BLaER1 treated with 17β-estradiol and CSF1 and Interleukin-3, amounts not matched to agents 10 nM and 100 nM (cell line): Measurements from ENCODE around the gene NUAK1.
A peak's percentile ranks its signal among the peaks of the same experiment; 100 is the strongest.

Experiments
- H3K27ac ChIP-seq, 11 experiments: shearing (Covaris generic); formaldehyde crosslinking; 2 replicates each; pipeline ENCODE4 v1.8.1; 2022
- H3K27me3 ChIP-seq, 11 experiments: shearing (Covaris generic); formaldehyde crosslinking; 2 replicates each; pipeline ENCODE4 v1.8.1; 2022
- H3K36me3 ChIP-seq, 11 experiments: shearing (Covaris generic); formaldehyde crosslinking; 2 replicates each; pipeline ENCODE4 v1.8.1; 2022
- H3K4me1 ChIP-seq, 10 experiments: shearing (Covaris generic); formaldehyde crosslinking; 2 replicates each; pipeline ENCODE4 v1.8.1; 2022
- H3K4me2 ChIP-seq, 11 experiments: shearing (Covaris generic); formaldehyde crosslinking; 2 replicates each; pipeline ENCODE4 v1.8.1; 2022
- H3K4me3 ChIP-seq, 10 experiments: shearing (Covaris generic); formaldehyde crosslinking; 2 replicates each; pipeline ENCODE4 v1.8.1; 2022
- H3K9ac ChIP-seq, 11 experiments: shearing (Covaris generic); formaldehyde crosslinking; 2 replicates each; pipeline ENCODE4 v1.8.1; 2022
- H3K9me3 ChIP-seq, 11 experiments: shearing (Covaris generic); formaldehyde crosslinking; replicated peaks in 1 of 11; 2 replicates each; pipeline ENCODE4 v1.8.1; 2022
- H4K20me1 ChIP-seq, 11 experiments: shearing (Covaris generic); formaldehyde crosslinking; 2 replicates each; pipeline ENCODE4 v1.8.1; 2022
- Cebpa-rat ChIP-seq, 11 experiments: shearing (Covaris generic); IDR thresholded peaks; 2 replicates each; pipeline ENCODE4 v1.8.1; 2022

NUAK1 gene

DNA sequence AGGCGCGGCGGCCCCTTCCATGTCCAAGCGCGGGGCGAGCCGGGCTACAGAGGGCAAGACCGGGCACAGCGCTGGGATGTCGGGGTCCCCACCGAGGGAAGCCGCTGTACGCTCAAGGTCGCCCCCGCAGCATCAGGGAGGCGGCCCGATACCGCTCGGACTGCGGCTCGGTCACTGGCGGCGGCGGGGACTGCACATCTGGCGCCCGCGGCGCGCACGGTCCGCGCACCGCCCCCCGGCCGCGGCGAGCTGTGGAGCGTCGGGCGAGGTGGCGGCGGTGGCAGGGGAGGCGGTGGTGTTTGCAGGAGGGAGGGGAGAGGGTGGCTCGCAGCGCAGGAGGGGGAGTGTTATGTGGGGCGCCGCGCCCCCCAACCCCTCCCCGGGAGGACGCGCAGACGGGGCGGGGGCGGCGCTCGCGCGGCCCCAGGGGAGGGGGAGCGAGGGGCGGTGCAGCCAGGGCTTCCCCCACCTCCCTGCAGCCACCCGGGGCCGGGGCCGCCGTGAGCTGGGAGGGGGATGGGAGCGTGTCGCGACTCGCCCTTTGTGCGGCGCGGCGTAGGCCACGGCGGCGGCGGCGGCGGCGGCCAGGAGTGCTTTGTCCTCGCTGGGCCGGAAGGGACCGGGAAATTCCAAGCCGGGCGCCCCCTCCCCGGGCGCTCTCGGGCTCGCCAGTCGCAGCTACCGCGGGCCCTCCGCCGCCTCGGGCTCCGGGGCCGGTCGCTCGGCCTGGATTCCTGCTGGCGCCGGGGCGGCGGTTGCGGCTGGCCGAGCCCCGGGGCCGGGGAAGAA, at the start of gene NUAK1:
NUAK1 (minus strand) TSS at position 322 of the 789 bp plus-strand sequence; CDS start at position 21, 301 bp downstream.
- TF ChIP-seq Cebpa-rat (IDR thresholded peaks at IDR 0.05): no peak
- Histone ChIP-seq H3K9me3 (no peaks in the 10 kb centered on the region), H3K4me2 (peak within 1 kb of the TSS; percentile 85 to 98 (median 97)), H4K20me1 (peaks cover 0 to 11% (median 0%) of the 10 kb centered on the region in 11 experiments; a peak in 2 of 22 replicates), H3K4me3 (peak within 1 kb of the TSS; percentile 68 to 85 (median 77)), H3K4me1 (peaks cover 31 to 65% (median 42%) of the 10 kb centered on the region in 10 experiments), H3K27me3 (peaks cover 18 to 52% (median 30%) of the 10 kb centered on the region in 11 experiments), H3K9ac (peak within 1 kb of the TSS; percentile 87 to 97 (median 94)), H3K36me3 (no peaks in the 10 kb centered on the region), H3K27ac (peak within 1 kb of the TSS; percentile 86 to 98 (median 94))

DNA sequence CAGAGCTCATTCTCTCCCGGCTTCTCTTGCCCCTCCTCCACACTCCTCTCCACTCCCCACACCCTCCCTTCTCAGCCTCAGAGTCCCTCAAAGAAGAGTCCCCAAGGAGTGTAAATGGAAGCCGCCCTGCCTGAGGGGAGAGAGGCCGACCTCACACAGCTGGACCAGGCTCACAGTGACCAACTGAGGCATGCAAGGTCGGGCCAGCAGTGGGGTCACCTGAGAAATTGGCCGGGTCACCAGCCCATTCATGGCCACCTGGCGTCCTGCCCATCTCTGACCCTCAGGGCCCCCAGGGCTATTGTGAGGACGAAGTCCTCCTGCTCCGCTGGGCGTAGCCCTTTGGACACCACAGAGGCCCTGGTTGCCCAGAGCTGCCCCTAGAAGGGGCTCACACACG, 49.5 kb upstream of the NUAK1 start:
- H3K4me3 ChIP-seq: no peak overlapping the region
- no peaks in the 10 kb centered on the region for H3K9me3 ChIP-seq
- H3K27ac ChIP-seq: no peak overlapping the region
- TF ChIP-seq Cebpa-rat (IDR thresholded peaks at IDR 0.05): no peak
- H3K9ac ChIP-seq: no peak overlapping the region
- no peak overlapping the region for H3K4me2 ChIP-seq
- no peaks in the 10 kb centered on the region for H3K36me3 ChIP-seq
- H4K20me1 ChIP-seq: no peaks in the 10 kb centered on the region
- no peaks in the 10 kb centered on the region for H3K27me3 ChIP-seq
- H3K4me1 ChIP-seq: peaks cover 0 to under 1% (median 0%) of the 10 kb centered on the region in 10 experiments; a peak in 1 of 20 replicates

DNA sequence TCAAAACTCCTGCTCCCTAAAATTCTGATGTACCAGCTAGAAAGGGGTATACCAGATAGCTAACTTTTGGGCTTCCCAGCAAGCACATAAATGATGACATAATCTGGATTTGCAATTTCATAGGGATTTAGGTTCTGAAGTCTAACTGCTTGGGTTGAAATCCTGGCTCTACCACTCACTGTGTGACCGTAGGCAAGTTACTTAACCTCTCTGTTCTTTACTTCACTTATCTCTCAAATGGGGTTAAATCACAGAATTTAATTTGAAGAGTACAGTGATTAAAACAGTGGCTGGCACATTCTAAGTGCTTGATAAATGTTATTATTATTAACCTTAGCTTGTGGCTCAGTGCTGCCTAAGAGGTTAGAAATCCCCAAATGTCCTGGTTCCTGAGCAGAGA, 49.1 kb upstream of the NUAK1 start:
- no peak for TF ChIP-seq Cebpa-rat (IDR thresholded peaks at IDR 0.05)
- H3K4me1 ChIP-seq: no peaks in the 10 kb centered on the region
- H3K36me3 ChIP-seq: no peaks in the 10 kb centered on the region
- no peaks in the 10 kb centered on the region for H3K9me3 ChIP-seq
- H3K27me3 ChIP-seq: no peaks in the 10 kb centered on the region
- no peak overlapping the region for H3K4me3 ChIP-seq
- H3K27ac ChIP-seq: no peak overlapping the region
- H4K20me1 ChIP-seq: no peaks in the 10 kb centered on the region
- no peak overlapping the region for H3K4me2 ChIP-seq
- no peak overlapping the region for H3K9ac ChIP-seq

DNA sequence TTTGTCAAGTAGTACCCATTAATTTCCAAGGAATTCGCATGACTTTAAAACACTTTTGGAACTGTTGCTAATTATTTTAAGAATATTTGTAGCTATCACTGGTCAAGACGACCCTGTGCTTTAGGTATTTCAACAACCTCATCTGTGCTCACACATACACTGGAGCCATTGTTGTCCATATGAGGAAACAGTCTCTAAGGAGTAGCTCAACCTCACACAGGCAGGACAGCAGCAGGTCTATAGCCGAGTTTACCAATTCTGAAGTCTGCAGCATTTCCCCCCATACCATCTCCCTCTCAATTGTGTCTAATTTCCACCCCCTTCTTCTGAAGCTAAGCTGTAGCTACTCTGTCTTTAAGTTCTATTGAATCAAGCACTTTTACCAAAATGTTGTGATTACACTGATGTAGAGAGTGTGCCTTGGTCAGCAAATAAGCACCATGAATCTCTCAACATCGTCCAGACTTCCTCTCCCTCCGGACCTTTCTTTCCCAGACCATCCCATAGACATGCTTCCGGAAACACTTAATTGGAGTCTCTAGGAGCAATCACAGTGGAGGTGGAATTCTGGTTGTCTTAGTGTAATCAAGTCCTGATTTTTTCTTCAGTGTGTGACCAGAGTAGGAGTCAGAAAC, 48.5 kb upstream of the NUAK1 start:
- H3K4me1 ChIP-seq: no peaks in the 10 kb centered on the region
- H3K27me3 ChIP-seq: no peaks in the 10 kb centered on the region
- no peak overlapping the region for H3K9ac ChIP-seq
- H3K4me3 ChIP-seq: no peak overlapping the region
- no peaks in the 10 kb centered on the region for H4K20me1 ChIP-seq
- TF ChIP-seq Cebpa-rat (IDR thresholded peaks at IDR 0.05): no peak
- H3K4me2 ChIP-seq: no peak overlapping the region
- H3K27ac ChIP-seq: no peak overlapping the region
- no peaks in the 10 kb centered on the region for H3K36me3 ChIP-seq
- H3K9me3 ChIP-seq: no peaks in the 10 kb centered on the region

DNA sequence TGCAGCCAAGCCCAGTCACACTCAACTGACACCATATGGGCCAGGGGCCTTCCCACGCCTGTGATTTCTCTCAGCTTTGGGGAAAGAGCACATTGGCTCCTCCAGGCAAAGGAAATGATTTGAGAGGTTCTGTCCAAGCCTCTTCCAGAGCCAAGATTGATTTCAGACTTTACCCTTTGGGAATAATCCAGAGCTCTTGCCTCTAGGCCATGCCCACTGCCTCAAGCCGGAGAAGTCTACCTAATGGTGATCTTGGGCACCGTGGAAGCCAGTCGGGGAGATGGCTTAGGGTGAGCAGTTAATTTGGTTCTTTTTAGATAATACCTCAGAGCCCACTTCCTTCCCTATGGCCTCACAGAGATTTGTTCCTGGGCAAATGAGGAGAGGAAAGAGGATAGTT, 45.0 kb upstream of the NUAK1 start:
- H3K4me1 ChIP-seq: no peaks in the 10 kb centered on the region
- no peaks in the 10 kb centered on the region for H3K9me3 ChIP-seq
- H3K4me3 ChIP-seq: no peak overlapping the region
- no peak overlapping the region for H3K27ac ChIP-seq
- H3K9ac ChIP-seq: no peak overlapping the region
- no peak for TF ChIP-seq Cebpa-rat (IDR thresholded peaks at IDR 0.05)
- no peaks in the 10 kb centered on the region for H3K27me3 ChIP-seq
- no peaks in the 10 kb centered on the region for H3K36me3 ChIP-seq
- no peaks in the 10 kb centered on the region for H4K20me1 ChIP-seq
- H3K4me2 ChIP-seq: no peak overlapping the region

DNA sequence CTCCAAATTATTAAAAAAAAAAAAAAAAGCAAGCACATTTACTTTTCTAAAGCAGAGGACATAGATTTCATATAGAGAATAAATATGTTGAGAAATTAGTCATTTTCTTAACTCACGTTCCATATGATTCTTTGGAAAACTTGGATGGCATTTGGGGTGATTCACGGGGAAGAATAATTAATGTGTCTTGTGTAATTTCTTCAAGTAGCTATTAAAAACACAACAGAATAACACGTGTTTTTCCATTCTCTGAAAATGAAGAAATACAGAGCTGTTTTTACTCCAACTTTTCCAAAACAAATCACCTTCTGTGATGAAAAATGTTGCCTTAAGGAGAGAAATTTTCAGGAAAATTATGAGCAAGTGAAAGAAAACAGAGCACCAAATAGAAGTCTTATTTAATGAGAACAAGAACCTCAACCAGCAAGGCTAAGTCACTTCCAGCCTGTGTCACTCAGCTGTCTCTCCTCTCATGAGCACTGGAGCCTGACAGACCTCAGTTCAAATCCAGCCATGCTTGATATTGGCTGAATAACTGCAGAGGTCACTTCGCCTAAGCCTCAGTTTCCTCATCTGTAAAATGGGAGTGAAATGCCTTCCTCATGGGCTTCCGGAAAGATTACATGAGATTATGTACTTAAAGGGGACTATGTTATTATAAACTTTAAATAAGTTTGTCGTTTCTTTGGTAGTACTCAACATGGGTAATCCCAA, 42.8 kb upstream of the NUAK1 start:
- H3K36me3 ChIP-seq: no peaks in the 10 kb centered on the region
- H3K27ac ChIP-seq: no peak overlapping the region
- no peak overlapping the region for H3K4me2 ChIP-seq
- H3K4me3 ChIP-seq: no peak overlapping the region
- H3K9me3 ChIP-seq: no peaks in the 10 kb centered on the region
- H4K20me1 ChIP-seq: no peaks in the 10 kb centered on the region
- TF ChIP-seq Cebpa-rat (IDR thresholded peaks at IDR 0.05): no peak
- H3K27me3 ChIP-seq: no peaks in the 10 kb centered on the region
- H3K9ac ChIP-seq: no peak overlapping the region
- H3K4me1 ChIP-seq: no peaks in the 10 kb centered on the region

DNA sequence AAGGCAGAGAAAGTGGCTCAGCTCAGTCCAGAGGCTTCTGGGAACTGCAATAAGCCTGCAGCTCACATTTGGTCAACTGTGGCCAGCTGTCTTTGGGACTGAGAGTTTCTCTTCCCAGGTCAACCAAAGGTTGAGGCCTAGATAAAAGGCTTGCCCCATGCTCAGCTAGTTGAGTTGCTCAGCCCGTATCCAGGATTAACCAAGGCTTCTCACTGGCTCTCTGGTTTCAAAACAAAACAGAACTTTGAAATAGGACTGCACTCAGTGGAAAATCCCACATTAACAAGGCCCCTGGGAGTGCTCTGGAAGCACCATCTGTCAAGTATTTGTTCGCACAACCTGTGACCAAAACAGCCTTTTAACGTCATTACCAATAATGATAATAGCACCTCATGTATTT, 40.3 kb upstream of the NUAK1 start:
- H3K36me3 ChIP-seq: no peaks in the 10 kb centered on the region
- no peaks in the 10 kb centered on the region for H4K20me1 ChIP-seq
- H3K27ac ChIP-seq: no peak overlapping the region
- peaks cover 0 to 3% (median 2%) of the 10 kb centered on the region in 10 experiments; a peak in 8 of 20 replicates for H3K4me1 ChIP-seq
- H3K27me3 ChIP-seq: no peaks in the 10 kb centered on the region
- no peak overlapping the region for H3K9ac ChIP-seq
- TF ChIP-seq Cebpa-rat (IDR thresholded peaks at IDR 0.05): no peak
- H3K4me2 ChIP-seq: no peak overlapping the region
- H3K4me3 ChIP-seq: no peak overlapping the region
- H3K9me3 ChIP-seq: no peaks in the 10 kb centered on the region

DNA sequence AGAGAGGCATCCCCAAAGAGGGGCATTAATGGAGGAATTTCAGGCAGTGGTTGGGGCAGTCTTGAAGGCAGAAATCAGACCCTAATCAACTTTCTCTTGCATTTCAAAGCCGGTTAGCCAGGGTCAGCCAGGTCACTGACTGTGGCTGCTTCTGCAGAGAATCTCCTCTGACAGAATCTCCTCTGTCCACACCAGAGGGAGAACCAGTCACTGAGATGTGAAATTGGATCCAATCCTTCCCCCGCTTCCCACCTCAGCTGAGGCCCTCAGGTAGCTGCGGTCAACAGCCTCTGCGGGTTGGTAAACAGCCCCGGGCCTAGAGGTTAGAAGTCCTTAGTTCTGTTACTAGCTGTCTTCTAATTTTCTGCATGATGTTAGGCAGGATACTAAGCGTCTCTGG, 39.8 kb upstream of the NUAK1 start:
- Histone ChIP-seq H3K4me1 (peaks cover 0 to 8% (median 7%) of the 10 kb centered on the region in 10 experiments; a peak in 10 of 20 replicates), H3K9ac (no peak overlapping the region), H3K4me3 (no peak overlapping the region), H3K36me3 (no peaks in the 10 kb centered on the region), H4K20me1 (no peaks in the 10 kb centered on the region), H3K27me3 (no peaks in the 10 kb centered on the region), H3K4me2 (no peak overlapping the region), H3K9me3 (no peaks in the 10 kb centered on the region), H3K27ac (no peak overlapping the region)
- no peak for TF ChIP-seq Cebpa-rat (IDR thresholded peaks at IDR 0.05)

DNA sequence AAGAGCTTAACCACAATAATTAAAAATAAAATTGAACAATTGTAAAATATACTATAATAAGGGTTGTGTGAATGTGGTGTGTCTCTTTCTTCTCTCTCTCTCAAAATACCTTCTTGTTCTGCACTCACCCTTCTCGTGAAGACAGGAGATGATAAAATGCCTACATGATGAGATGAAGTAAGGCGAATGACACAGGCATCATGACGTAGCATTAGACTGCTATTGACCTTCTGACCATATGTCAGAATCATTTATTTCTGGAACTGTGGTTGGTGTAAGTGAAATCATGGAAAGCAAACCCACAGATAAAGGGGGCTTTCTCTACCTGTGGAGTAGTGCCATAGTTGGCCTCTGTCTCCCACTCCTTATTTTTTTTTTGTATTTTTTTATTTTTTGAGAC, 37.8 kb upstream of the NUAK1 start:
- no peak overlapping the region for H3K9ac ChIP-seq
- no peaks in the 10 kb centered on the region for H3K27me3 ChIP-seq
- no peak overlapping the region for H3K4me3 ChIP-seq
- no peak for TF ChIP-seq Cebpa-rat (IDR thresholded peaks at IDR 0.05)
- peaks cover 0 to 19% (median 10%) of the 10 kb centered on the region in 10 experiments; a peak in 11 of 20 replicates for H3K4me1 ChIP-seq
- no peaks in the 10 kb centered on the region for H3K36me3 ChIP-seq
- H3K27ac ChIP-seq: no peak overlapping the region
- H3K4me2 ChIP-seq: no peak overlapping the region
- H4K20me1 ChIP-seq: no peaks in the 10 kb centered on the region
- no peaks in the 10 kb centered on the region for H3K9me3 ChIP-seq
